HG03520 (cell line): ENCODE results near the gene SLC6A8.
"Not testable (repeated sequence)": the region's sequence is repeated elsewhere in the genome, so short reads cannot be mapped to it uniquely, and the experiment has no call there.

Experiments
- ATAC-seq: cut with Tn5 transposase; IDR thresholded peaks from one replicate; pipeline ENCODE4 v1.9.1; 2021; ENCODE audit warnings: mild to moderate bottlenecking, moderate library complexity; ENCODE audit not compliant: unreplicated experiment

SLC6A8 gene

GRCh38 chrX:153745067-153745433 lies 57.3 kb downstream of the SLC6A8 start:
- ATAC-seq = not testable (repeated sequence)
